ENCODE results near the gene MAD1L1. TPM values are rescaled to one million over a fixed set of nuclear protein-coding genes. Genes with fewer than 3 reads are reported as not detected.

The MAD1L1 gene
- total and polyA plus RNA-seq, 8 donors: 12.8 to 469 (median 27.3) TPM

GRCh38 chr7:2217716-2218443 is 14.9 kb downstream of the MAD1L1 start:
- no peak for TF ChIP-seq POLR2AphosphoS5 (IDR thresholded peaks at IDR 0.05)
- no peak for TF ChIP-seq EP300 (IDR thresholded peaks at IDR 0.05)
- TF ChIP-seq POLR2A (IDR thresholded peaks at IDR 0.05): no peak
- TF ChIP-seq, protein P1, sequence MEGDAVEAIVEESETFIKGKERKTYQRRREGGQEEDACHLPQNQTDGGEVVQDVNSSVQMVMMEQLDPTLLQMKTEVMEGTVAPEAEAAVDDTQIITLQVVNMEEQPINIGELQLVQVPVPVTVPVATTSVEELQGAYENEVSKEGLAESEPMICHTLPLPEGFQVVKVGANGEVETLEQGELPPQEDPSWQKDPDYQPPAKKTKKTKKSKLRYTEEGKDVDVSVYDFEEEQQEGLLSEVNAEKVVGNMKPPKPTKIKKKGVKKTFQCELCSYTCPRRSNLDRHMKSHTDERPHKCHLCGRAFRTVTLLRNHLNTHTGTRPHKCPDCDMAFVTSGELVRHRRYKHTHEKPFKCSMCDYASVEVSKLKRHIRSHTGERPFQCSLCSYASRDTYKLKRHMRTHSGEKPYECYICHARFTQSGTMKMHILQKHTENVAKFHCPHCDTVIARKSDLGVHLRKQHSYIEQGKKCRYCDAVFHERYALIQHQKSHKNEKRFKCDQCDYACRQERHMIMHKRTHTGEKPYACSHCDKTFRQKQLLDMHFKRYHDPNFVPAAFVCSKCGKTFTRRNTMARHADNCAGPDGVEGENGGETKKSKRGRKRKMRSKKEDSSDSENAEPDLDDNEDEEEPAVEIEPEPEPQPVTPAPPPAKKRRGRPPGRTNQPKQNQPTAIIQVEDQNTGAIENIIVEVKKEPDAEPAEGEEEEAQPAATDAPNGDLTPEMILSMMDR (IDR thresholded peaks at IDR 0.05): no peak
- Histone ChIP-seq H3K36me3 (peaks cover 57 to 100% (median 97%) of the 10 kb centered on the region in 4 donors), H3K9me3 (no peaks in the 10 kb centered on the region), H3K27ac (no peak overlapping the region), H3K4me1 (no peaks in the 10 kb centered on the region), H3K27me3 (no peaks in the 10 kb centered on the region), H3K4me3 (no peak overlapping the region)
- no peak for DNase-seq
- WGBS, 5 donors: 89 to 93% (median 90%) methylated on average over 11 to 19 of the region's 19 CpGs
- intact Hi-C loops (cut with DNase I; ENCODE audit: low total_unique reads): loop anchor here (10.0 kb wide), 1 partner anchor 633 kb away; no protein-coding TSS in a partner anchor

DNA sequence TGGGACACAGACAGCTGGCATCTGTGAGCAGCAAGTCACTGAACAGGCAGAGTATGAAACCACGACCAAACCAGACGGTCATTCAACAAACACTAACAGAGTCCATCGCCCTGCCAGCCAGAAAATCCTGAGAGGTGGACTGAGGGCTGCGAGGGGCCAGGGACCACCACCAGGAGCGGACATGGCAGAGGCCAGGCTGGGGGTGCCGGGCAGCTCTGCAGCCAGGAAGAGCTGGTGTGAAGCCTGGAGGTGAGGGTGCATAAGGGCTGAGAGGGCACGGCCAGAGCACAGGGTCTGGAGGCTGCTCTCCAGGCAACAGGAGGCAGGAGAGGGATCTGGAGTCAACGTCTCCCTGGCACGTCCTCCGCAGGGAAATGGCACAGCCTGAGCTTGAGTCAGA is 15.5 kb downstream of the MAD1L1 start:
- Histone ChIP-seq H3K4me1 (no peaks in the 10 kb centered on the region), H3K4me3 (no peak overlapping the region), H3K27ac (no peak overlapping the region), H3K9me3 (no peaks in the 10 kb centered on the region), H3K36me3 (peaks cover 54 to 100% (median 97%) of the 10 kb centered on the region in 4 donors), H3K27me3 (no peaks in the 10 kb centered on the region)
- no peak for DNase-seq
- 86 to 97% (median 87%) methylated on average over 10 of the region's 10 CpGs for WGBS, 5 donors
- TF ChIP-seq POLR2A (IDR thresholded peaks at IDR 0.05): no peak
- TF ChIP-seq, protein P1 (IDR thresholded peaks at IDR 0.05): no peak
- TF ChIP-seq POLR2AphosphoS5 (IDR thresholded peaks at IDR 0.05): no peak
- no peak for TF ChIP-seq EP300 (IDR thresholded peaks at IDR 0.05)
- intact Hi-C loops (cut with DNase I; ENCODE audit: low total_unique reads): loop anchor here (10.0 kb wide), 1 partner anchor 632 kb away; no protein-coding TSS in a partner anchor

DNA sequence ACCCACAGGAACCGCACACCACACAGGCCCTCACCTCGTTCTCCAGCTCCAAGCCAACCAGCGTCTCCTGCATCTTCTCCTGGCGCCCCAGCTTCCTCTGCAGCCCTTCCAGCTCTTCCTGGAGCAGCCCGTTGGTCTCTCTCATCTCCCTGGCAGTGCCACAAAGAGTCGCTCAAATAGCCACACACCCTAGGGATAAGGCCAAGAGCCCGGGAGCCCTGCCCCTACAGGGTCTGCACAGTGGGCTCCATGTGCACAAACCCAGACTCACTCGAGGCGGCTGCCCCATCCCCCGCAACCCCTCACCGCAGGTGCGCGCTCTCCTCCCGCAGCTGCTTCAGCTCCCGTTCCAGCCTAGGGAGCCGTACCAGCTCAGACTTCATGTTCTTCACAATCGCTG is 16.9 kb downstream of the MAD1L1 start:
- intact Hi-C loops (cut with DNase I; ENCODE audit: low total_unique reads): loop anchor here (10.0 kb wide), 1 partner anchor 631 kb away; no protein-coding TSS in a partner anchor

GRCh38 chr7:2214636-2215035 is 18.1 kb downstream of the MAD1L1 start:
- intact Hi-C loops (cut with DNase I; ENCODE audit: low total_unique reads): loop anchor here (10.0 kb wide), 1 partner anchor 630 kb away; no protein-coding TSS in a partner anchor
- no peaks in the 10 kb centered on the region for H3K27me3 ChIP-seq
- no peak for TF ChIP-seq POLR2AphosphoS5 (IDR thresholded peaks at IDR 0.05)
- TF ChIP-seq, protein P1 (IDR thresholded peaks at IDR 0.05): no peak
- no peak for TF ChIP-seq EP300 (IDR thresholded peaks at IDR 0.05)
- TF ChIP-seq POLR2A (IDR thresholded peaks at IDR 0.05): no peak
- peaks cover 46 to 96% (median 92%) of the 10 kb centered on the region in 4 donors for H3K36me3 ChIP-seq
- DNase-seq: no peak
- WGBS, 5 donors: 75 to 91% (median 89%) methylated on average over 9 of the region's 9 CpGs
- peaks cover 0 to 4% (median under 1%) of the 10 kb centered on the region in 4 donors for H3K4me1 ChIP-seq
- no peaks in the 10 kb centered on the region for H3K9me3 ChIP-seq
- no peak overlapping the region for H3K27ac ChIP-seq
- no peak overlapping the region for H3K4me3 ChIP-seq

More for the DNA sequence above, 16.9 kb downstream of the MAD1L1 start:
- no peak for DNase-seq
- no peak for TF ChIP-seq POLR2A (IDR thresholded peaks at IDR 0.05)
- TF ChIP-seq, protein P1 (IDR thresholded peaks at IDR 0.05): no peak
- no peak for TF ChIP-seq EP300 (IDR thresholded peaks at IDR 0.05)
- no peak for TF ChIP-seq POLR2AphosphoS5 (IDR thresholded peaks at IDR 0.05)
- no peaks in the 10 kb centered on the region for H3K4me1 ChIP-seq
- WGBS, 5 donors: 92 to 97% (median 96%) methylated on average over 11 to 17 of the region's 17 CpGs
- H3K27me3 ChIP-seq: no peaks in the 10 kb centered on the region
- no peak overlapping the region for H3K4me3 ChIP-seq
- H3K27ac ChIP-seq: no peak overlapping the region
- H3K9me3 ChIP-seq: no peaks in the 10 kb centered on the region
- H3K36me3 ChIP-seq: peaks cover 46 to 100% (median 97%) of the 10 kb centered on the region in 4 donors
